HG03432 (cell line): ENCODE data around the gene ARHGEF6.
A peak's percentile ranks its signal among the peaks of the same experiment; 100 is the strongest.

Source experiments
- ATAC-seq: cut with Tn5 transposase; IDR thresholded peaks from one replicate; pipeline ENCODE4 v1.9.1; 2021; ENCODE audit warnings: mild to moderate bottlenecking, moderate library complexity; ENCODE audit not compliant: unreplicated experiment

Gene ARHGEF6

DNA sequence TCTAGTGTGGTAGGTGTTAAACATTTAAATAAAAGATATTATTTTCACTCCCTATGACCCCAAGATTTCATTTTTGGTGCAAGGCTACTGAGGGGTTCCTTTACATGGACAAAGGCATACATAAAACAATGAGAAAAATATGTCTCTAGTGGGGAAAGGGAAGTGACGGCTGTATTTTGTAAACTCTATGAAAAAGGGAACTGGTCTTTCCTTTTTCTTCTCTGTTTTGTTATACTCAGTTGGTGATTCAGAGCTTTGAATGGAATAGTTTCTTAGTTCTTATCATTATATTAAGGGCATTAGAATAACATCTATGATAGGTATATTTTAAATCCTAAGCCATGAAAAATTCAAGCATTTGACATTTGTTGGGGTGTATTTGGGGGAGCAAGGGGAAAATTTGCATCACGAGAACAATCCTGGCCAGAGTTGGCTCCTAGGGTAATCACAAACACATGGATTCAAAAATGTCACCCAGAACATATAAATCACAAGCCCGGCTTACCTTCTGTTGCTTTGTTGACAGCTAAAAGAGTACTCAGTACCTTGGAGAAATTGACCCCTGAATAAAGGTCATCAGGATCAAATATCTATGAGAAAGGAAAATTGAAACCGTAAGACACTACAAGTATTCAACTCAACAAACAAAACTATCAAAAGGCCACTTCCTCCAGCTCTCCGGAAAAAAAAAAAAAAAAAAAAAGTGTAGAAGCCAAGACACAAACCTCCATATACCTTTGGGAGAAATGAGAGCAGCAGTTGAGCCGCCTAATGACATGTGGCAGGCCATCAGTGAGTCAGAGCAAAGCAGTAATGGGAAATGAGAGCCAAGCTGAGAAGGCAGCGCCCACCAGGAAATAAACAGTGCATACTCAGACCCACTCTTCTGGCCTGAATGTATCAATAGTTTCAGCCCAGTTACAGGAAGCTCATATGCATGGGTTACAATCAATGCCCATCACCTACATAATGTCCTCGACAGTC lies 33.4 kb downstream of the ARHGEF6 start:
- ATAC-seq: peak; percentile 88

DNA sequence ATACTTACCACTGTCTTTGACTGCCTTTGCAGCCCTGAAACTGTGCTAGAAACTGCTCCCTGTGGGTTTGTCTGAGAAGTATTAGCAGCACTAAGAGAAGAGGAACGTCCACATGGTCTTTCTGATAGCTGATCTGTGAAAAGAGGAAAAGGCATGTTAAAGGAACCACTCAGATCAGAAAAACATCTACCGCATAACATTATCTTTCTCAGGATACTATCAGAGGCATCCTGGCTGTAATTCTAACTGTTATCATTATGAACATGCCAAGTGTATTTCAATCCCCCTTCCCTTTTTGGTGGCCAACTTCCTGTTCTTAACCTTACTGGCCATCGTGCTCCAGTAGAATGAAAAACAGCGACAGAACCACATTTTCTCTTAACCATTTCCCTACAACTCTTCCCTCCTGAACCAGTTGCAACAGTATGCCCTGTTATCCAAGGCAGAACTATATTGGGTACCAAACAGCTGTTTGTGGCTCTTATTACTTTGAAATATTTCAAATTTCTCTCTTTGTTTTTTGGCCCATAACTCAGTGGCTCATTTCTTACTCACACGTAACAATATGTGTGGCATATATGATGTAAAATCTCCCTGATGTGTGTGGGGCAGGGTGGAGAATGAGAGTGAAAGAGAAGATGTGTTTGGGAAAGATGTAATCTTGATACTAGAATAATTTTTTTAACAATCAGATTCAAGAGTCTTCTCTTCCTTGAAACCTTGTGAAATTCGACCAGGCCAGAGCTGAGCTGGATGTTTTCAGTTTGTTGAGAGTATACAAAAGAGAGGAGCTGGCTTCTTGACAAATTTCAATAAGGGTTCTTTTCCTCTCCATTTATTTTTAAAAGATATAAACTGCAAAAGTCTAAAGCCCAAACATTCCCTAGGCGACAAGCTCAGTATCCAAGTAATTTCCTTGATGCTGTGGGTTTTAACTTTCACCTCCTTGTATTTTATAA lies 35.2 kb downstream of the ARHGEF6 start:
- no peak for ATAC-seq

DNA sequence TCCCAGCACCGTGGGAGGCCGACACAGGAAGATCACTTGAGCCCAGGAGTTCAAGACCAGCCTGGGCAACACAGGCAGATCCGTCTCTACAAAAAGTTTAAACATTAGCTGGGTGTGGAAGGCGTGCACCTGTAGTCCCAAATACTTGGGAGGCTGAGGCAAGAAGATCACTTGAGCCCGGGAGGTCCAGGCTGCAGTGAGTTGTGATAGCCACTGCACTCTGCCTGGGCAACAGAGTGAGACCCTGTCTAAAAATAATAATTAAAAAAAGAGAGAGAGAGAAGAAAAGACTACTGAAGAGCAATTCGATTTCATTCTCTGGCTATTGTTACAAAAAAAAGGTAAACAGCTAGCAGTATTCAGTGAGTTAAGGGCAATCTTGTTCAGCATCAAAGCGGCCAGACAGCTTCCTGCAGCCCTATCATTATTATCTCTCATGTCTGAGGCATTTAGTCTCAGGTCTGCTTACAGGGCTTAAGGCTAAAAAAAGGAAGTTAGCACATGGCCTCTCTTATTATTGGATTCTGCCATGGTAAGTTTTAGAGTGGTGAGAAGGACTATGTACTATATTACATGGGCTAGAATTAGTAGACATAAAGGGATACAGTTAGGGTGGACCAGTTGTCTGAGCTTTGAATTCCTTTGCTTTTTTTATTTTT lies 37.9 kb downstream of the ARHGEF6 start:
- no peak for ATAC-seq

DNA sequence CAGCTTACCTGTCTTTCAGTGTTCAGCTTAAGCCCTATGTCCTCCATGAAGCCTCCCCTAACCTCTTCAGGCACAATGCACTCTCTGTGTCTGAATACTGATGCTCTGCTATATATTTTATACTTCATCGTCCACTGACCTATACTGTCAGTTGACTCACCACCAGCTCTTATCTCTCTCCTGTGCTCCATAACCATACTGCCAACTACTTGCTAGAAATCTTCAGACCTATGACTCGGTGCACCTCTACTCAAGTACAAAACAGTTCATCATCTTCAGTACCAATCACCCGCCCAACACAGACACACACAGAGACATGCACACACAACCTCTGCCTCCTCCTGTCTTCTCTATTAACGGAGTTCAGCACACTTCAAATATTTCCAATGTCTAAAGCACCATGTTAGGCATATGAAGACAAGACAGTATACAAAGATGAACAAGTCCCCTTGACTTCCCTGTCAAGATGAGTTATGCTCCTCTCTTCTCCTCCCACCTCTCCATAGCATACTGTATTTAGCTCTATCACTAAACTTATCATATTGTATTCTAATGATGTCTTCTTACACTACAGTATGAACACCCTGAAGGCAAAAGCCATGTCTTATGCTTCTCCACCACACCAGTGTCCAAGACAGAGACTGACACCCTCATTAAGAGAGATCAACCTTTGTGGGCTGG lies 42.5 kb downstream of the ARHGEF6 start:
- no peak for ATAC-seq

DNA sequence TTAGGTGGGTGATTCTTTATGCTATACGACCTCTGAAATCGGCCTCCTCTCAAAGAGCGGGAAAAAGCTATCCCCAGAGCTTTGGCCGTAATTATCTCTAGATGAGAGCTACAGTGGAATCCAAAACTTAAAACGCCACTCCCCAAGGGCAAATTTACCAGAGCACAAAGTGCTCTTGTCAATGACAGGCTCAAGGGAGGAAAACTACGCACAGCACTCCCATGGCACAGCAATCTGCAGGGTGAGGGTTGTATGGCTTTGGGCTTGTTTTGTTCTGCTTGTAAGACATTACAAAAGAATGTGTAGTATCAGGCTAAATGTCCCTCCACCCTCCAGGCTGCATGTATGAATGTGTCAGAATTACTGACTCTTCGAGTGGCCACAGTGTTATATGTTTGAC lies 44.0 kb downstream of the ARHGEF6 start:
- no peak for ATAC-seq

DNA sequence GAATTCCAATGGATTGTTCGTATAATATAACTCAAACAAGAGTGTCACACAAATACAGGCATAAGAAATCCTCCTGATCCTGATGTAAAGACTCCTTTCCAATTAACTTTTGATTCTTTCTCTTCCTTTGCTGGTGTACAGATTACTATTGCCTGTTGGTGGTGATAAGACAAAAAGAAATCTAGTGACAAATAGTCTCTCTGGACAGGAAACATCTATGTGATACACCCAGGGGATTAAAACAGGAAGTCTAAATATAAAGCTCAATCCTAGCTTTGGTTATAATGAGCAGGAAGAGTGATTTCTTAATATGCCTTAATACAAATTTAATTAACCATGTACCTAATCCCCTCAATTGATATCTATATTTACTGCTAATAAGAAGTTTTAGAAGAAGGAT lies 45.1 kb downstream of the ARHGEF6 start:
- no peak for ATAC-seq

DNA sequence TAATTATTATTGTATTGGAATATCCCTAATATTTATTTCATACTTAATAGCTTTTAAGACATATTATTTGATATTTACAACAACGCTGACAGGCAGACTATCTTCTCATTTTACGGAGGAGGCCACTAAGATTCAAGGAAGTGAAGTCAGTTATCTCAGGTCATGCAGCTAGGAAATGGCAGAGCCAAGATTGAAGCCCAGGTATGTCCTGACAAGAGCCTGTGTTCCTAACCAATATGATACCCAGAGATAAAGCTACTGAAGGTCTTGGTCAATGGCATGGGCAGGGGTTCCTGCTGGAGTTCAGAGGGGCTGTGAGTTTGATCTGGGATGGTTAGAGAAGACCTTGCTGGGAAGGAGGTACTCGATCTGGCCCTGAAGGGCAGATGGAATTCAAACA lies 47.1 kb downstream of the ARHGEF6 start:
- ATAC-seq: no peak

DNA sequence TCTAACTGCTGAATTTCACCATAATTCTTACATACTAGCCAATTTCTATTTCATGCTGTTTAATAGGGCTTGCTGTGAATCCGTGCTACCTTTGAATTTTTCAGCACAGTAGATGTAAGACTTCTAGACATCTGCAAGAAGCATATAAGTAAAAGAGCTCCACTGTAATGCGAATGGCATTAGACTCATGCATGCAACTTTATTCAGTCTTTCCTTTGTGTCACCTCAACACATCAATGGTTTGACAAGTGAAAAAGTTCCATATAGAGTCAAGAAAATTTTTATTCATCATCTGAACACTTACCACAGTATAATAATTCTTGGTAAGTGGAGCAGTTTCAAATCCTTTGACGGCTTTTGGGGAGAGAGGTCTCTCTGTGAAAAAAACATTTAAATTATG lies 48.9 kb downstream of the ARHGEF6 start:
- ATAC-seq: no peak

DNA sequence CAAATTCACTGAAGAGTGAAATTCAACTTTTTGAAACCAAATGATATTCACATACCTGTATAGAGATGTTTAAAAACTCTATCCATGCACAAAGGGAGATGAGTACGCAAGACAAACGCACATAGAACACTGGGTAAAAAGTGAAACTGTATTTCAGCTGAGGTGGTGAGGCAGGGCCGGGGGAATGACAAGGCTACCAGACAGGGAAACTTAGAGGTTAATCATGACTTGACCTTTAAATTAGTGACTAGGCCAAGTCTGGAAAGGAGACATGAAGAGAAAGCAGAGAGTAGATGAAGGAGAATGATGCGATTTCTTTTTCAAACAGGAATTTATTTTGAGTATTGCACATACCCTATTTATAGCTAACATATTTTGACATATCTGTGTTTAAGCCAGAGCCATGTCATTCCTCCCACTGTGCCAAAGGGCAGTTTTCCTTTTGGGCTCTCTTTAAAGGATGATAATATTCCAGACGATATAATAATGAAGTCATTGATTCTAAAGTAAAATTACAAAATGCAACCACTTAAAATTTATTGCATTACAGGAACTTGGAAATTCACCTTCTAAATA lies 49.4 kb downstream of the ARHGEF6 start:
- ATAC-seq: no peak

DNA sequence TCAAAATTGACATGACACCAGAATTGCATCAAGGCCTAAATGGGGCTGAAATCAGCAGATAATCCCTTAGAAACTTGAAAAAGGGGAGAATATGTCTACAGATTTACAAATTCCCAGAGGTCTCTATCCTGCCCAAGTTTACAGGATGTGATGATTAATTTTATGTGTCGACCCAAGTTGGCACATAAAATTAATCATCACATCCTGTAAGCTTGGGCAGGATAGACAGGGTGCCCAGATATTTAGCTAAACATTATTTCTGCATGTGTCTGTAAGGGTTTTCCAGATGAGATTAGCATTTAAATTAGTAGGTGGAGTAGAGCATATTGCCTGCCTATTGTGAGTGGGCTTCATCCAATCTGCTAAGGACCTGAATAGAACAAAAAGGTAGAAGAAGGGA lies 52.3 kb downstream of the ARHGEF6 start:
- no peak for ATAC-seq

DNA sequence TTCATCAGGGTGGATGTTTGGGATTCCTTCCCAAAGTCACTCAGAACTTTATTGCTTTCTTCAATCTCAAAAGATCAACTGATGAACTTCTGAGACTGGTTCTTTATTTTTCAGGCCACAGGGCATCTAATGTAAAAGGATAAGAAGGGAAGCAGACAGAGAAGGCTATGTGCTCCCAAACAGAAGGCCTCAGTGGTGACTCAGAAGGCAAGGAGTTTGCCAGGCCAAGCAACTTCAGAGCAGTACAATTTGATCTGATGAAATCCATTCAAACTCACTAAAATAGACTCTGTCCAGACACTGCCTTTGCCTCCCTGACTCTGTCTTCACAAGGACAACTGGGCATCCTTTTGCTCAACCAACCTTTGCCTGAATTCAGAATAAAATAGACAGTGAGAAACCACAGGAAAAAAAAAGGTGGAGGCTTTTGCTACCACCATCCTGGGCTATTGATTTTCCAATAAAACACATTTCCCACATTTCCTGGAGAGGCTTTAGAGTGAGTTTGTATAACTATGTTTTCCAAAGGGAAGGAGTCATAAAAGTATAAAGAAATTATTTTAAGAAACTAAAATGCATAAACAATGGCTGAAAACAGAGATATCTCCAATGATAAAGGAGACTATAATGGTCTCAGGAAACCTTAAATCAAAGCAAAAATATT lies 55.2 kb downstream of the ARHGEF6 start:
- ATAC-seq: no peak

DNA sequence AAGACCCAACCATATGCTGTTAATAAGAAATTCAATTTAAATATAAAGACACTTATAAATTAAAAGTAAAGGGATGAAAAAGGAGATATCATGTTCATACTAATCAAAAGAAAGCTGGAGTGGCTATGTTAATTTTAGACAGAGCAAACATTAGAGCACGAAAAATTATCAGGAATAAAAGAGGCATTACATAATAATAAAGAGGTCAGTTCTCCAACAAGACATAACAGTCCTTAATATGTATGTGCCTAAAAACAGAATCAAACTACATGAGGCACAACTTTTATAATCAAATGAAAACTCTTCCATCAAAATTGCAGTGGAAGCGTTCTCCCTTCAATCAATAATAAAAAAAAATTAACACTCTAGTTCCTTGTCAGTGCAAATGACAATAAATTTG lies 62.6 kb downstream of the ARHGEF6 start:
- no peak for ATAC-seq

DNA sequence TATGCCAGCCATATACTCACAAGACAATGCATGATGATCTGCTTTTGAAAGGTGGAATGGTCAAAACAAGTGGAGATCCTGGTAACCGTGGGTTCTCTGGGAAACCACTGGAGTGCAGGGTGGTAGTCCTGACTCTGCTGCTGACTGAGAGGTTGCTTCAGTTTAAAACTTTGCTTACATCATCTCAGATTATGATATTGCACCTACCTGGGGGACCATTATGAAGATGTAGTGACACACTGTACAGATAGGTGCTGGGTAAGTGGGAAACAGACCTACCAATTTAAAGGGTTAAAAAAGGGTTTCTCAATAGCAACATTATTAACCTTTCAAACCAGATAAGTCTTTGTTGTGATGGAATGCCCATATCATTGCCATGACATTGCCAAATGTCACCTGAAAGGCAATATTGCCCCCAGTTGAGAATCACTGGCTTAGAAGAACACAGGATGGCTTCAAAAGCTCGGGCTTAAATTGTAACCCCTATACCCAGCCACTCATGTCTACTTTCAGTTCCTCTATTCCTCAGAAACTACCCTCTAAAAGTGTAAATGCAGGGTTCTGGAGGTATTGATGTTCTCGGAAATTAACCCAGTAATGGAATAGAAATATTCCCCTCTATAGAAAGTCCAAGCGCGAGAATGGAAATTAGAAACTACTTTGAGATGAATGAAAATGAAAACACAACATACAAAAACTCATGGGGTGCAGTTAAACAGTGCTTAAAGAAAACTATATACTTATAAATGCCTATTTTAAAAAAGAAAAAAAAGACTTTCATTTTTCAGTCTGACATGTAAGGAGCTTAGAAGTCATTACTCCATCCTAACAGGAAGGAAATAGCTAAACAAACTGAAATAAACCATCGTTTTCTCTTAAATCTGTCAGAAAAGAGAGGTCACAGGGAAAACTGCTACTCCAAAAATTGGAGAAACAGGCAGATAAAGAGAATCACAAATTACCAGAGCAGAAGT lies 65.8 kb downstream of the ARHGEF6 start:
- ATAC-seq: peak; percentile 85

DNA sequence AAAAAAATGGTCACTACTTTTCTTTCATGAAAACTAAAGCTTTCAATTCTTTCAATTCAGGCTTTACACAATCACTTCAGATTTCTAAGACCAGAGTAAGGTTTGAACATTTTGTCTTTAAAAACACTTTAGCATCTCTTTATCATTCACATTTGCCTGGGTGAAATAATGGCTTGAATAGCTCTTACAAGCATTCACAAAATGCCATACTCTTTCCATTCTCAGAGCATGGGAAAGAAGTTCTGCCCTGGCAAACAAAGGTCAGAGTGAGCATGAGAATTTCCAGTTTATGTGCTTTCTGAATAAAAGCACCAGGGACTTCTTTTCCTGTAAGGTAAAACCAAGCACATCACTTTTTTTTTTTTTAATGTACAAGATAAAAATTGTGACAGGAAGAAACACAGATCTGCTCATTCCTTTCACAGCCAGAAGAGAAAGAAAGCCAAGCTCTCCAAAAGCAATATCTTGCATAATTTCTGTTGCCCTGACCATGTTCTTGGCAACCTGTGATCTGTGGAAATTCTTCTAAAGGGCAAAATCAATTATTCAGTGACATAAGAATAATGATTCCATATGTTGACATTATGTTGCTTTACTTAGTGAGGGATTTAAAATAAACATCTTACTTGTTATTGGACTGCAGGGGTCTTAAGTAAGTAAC lies 68.0 kb downstream of the ARHGEF6 start:
- ATAC-seq: no peak

DNA sequence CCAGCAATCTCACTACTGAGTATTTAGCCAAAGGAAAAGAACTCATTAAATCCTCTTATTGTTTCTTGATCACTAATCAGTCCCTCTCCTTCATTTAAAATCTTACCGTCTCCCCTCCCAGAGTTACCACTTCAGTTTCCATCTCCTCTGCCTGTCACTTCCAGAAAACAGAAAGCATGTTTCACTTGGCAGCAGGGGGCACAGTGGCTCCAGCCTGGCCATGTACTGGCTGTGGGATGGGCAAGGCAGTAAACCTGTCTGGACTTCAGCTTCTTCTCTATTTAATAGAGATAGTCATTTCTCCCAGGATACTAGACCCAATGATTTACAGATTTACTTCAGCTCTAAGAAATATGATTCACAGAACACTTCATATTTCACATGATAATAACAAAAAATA lies 69.6 kb downstream of the ARHGEF6 start:
- ATAC-seq: no peak

DNA sequence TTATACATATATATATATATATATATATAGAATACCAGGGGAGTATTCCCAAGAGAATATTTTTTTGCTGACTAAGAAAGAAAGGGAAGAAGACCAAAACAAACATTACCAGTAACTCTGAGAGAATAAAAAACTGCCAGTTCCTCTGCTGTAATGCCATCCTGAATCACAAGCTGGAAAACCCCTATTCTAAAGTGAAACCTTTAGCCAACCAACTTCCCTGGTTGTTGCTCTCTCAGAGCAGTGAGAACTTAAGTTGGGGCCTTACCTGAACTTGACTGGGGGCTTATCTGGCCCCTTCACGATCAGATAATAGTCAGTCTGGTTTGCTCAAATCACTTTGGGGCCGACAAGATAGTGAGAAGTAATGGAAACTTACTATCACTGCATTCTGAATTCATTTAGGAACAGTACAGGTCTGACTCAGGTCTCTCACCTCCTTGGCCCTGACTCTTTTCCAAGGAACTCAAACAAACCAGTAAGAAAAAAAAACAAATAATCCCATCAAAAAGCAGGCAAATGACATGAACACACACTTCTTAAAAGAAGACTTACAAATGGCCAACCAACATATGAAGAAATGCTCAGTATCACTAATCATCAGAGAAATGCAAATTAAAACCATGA lies 70.3 kb downstream of the ARHGEF6 start:
- ATAC-seq: peak; percentile 52

DNA sequence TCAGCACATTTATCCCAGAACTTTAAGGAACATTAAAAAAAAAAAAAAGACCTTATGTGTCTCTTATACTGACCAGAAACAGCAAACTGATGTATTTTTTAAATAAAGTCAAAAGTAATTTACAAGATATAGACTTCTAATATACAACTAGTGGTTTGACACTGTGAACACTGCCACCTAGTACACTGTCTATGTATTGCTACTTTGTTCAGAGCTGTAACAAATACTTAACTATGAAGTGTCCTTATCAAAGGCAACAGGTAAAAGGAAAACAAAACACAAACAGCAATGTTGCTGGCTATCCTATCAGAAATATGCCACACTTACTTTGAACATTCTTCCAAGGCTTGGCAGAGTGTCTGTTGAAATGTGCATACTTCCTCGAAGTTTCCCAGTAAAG lies 72.4 kb downstream of the ARHGEF6 start:
- no peak for ATAC-seq

DNA sequence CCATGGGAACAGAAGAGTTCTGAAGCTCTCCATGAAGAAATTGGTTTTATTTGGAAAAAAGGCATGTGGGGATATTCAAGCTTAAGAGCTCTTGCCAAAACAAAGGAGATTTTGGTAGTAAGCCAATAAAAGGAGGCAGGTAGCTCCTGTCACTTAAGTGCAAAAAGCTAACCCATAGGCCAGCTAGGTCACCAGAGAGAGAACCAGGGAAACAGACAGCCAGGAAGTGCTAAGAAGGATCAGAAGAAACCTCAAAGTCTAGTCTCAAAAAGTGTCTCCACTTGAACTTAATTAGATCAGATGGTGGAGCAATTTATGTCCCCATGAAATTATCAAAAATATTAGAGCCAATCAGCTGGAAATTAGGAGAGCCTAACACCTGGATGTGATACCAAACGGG lies 83.6 kb downstream of the ARHGEF6 start:
- no peak for ATAC-seq
